Neutrophil (primary cell): ENCODE results near the gene R3HDM1.

Experiments
- H3K27ac ChIP-seq: fragments of 200-600 bp; sonication (generic); 2 replicates; pipeline ENCODE4 v1.5.1; 2016; ENCODE audit warnings: mild to moderate bottlenecking, moderate library complexity
- H3K27me3 ChIP-seq: fragments of 200-600 bp; sonication (generic); 2 replicates; pipeline ENCODE4 v1.6.0; 2016; ENCODE audit warnings: mild to moderate bottlenecking
- H3K36me3 ChIP-seq: fragments of 200-600 bp; sonication (generic); 2 replicates; pipeline ENCODE4 v1.5.1; 2017
- H3K4me1 ChIP-seq, 2 experiments: fragments of 200-600 bp in 1 of 2; sonication (generic) in 1 of 2; 1 replicate in 1 of 2; 2 replicates in 1 of 2; pipeline versions ENCODE4 v1.5.1 to v1.6.1; 2013 to 2016; ENCODE audit warnings: low read depth in 1 of 2, low read length in 1 of 2, mild to moderate bottlenecking in 1 of 2, moderate library complexity in 1 of 2; ENCODE audit not compliant: control insufficient read depth in 1 of 2, insufficient read depth in 1 of 2
- H3K4me3 ChIP-seq, 2 experiments: fragments of 200-600 bp in 1 of 2; sonication (generic) in 1 of 2; 1 replicate in 1 of 2; 2 replicates in 1 of 2; pipeline ENCODE4 v1.5.1; 2013 to 2016; ENCODE audit warnings: low read depth in 1 of 2, low read length in 1 of 2, mild to moderate bottlenecking in 1 of 2, moderate library complexity in 1 of 2
- H3K9me3 ChIP-seq: fragments of 200-600 bp; sonication (generic); 2 replicates; pipeline ENCODE4 v1.5.1; 2016
- TF ChIP-seq, protein P1 (sequence below): fragments of 200-600 bp; sonication (generic); IDR thresholded peaks from 2 replicates; pipeline ENCODE4 v1.5.1; 2016; ENCODE audit warnings: antibody characterized with exemption

The R3HDM1 gene

DNA sequence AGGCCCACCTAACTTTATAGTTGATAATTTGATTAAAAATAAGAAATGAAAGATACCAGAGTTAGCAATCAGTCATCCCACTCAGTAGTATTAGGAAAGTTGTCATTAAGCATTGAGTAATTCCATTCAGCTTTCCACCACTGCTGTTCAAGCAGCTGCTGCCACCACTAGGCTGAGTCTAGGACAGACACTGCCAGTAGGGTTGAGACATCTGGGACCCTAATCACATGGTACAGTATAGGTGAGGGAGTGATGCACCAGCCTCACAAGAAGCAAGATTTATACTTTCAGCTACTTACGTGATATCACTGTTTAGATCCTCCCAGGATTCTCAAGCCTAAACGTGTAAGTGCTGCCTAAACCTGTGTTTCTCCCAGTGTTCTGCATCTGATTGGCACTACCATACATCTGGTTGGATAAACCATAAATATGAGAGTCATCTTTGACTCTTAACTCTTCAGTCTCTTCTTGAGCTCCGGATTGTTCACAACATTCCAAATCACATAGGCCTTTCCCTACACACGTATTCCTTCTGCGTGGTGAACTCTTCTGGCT is 213.6 kb downstream of the R3HDM1 start:
- H3K36me3 ChIP-seq, result peaks cover 12% of the 10 kb centered on the region
- peaks cover 35 to 41% of the 10 kb centered on the region in 2 experiments for H3K4me1 ChIP-seq
- peak overlapping the region; percentile 25 for H3K27ac ChIP-seq
- H3K9me3 ChIP-seq, result no peaks in the 10 kb centered on the region
- H3K4me3 ChIP-seq, result no peak overlapping the region
- TF ChIP-seq, protein P1, sequence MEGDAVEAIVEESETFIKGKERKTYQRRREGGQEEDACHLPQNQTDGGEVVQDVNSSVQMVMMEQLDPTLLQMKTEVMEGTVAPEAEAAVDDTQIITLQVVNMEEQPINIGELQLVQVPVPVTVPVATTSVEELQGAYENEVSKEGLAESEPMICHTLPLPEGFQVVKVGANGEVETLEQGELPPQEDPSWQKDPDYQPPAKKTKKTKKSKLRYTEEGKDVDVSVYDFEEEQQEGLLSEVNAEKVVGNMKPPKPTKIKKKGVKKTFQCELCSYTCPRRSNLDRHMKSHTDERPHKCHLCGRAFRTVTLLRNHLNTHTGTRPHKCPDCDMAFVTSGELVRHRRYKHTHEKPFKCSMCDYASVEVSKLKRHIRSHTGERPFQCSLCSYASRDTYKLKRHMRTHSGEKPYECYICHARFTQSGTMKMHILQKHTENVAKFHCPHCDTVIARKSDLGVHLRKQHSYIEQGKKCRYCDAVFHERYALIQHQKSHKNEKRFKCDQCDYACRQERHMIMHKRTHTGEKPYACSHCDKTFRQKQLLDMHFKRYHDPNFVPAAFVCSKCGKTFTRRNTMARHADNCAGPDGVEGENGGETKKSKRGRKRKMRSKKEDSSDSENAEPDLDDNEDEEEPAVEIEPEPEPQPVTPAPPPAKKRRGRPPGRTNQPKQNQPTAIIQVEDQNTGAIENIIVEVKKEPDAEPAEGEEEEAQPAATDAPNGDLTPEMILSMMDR, result no peak
- H3K27me3 ChIP-seq, result no peaks in the 10 kb centered on the region

DNA sequence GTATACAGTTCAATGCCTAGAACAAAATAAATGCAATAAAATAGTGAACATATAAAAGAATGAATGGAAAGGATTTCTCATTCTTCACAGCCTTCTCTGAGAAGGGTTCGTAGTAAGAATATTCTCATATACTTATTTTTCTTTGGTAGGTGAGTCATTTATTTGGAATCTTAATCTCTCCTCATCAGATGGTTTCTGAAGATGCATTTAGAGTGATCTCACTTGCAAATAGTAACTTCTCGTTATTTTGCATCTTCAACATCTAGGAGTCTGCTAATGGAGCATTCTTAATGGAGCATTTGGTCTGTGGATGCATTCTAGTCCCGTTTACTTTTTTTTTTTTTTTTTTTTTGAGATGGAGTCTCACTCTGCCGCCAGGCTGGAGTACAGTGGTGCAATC is 214.3 kb downstream of the R3HDM1 start:
- H3K4me3 ChIP-seq, result no peak overlapping the region
- peaks cover 35 to 41% of the 10 kb centered on the region in 2 experiments for H3K4me1 ChIP-seq
- peak overlapping the region; percentile 25 for H3K27ac ChIP-seq

DNA sequence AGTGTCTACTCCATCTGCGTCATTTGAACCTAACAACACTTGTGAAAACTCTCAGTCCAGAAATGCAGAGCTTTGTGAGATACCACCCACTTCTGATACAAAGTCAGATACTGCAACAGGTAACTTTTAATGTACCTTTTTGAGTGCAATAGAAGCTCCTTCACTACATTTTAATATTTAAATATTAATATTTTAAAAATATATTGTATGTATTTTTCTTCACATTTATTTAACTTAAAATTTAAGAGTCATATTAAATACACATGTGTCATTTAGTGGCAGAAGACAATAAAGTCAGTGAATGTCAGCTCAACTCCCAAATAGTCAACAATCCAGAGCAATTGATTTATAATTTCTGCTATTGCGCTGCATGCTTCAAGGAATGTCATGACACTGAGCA is 224.3 kb downstream of the R3HDM1 start:
- Histone ChIP-seq H3K27me3 (no peaks in the 10 kb centered on the region), H3K4me3 (no peak overlapping the region), H3K36me3 (peaks cover 88% of the 10 kb centered on the region), H3K27ac (no peak overlapping the region), H3K4me1 (no peaks in the 10 kb centered on the region), H3K9me3 (no peaks in the 10 kb centered on the region)
- TF ChIP-seq, protein P1, result no peak

More for the DNA sequence above, 214.3 kb downstream of the R3HDM1 start:
- H3K9me3 ChIP-seq, result no peaks in the 10 kb centered on the region
- H3K27me3 ChIP-seq, result no peaks in the 10 kb centered on the region
- peaks cover 18% of the 10 kb centered on the region for H3K36me3 ChIP-seq
- TF ChIP-seq, protein P1, result no peak

DNA sequence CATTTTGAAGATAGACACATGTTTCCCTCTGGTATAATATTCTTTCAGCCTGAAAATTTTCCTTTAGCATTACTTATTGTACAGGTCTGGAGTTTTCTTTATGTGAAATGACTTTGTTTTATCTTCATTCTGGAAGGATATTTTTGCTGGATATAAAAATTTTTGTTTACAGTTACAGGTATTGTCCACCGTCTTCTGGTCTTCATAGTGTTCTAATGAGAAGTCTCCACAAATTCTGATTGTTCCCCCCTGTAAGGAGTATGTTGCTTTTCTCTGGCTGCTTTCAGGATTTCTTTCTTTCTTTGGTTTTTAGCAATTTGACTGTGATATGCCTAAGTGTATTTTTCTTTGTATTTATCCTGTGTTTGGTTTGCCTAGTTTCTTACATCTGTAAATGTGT is 225.4 kb downstream of the R3HDM1 start:
- Histone ChIP-seq H3K9me3 (no peaks in the 10 kb centered on the region), H3K27me3 (no peaks in the 10 kb centered on the region), H3K4me3 (no peak overlapping the region), H3K36me3 (peaks cover 93% of the 10 kb centered on the region), H3K27ac (no peak overlapping the region), H3K4me1 (no peaks in the 10 kb centered on the region)
- TF ChIP-seq, protein P1, result no peak

DNA sequence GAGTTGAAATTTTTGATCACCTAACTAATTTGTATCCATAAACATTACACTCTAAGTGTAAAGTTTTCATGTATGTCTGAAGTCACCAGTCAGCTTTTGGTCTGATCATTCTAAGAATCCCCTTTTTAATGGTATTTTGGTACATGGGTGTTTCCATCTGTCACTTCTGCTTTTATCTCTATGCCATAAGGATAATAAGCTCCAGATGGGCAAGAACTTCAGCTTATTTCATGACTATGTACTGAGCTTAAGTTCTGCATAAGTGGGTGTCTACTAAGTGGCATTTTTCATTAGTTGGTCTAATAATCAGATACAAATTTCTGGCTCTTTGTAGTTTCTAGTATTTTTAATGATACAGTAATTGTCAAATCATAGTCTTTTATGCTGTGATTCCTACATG is 230.7 kb downstream of the R3HDM1 start:
- TF ChIP-seq, protein P1, result no peak

More for the DNA sequence above, 230.7 kb downstream of the R3HDM1 start:
- Histone ChIP-seq H3K9me3 (no peaks in the 10 kb centered on the region), H3K4me1 (no peaks in the 10 kb centered on the region), H3K4me3 (no peak overlapping the region), H3K36me3 (peaks cover 95% of the 10 kb centered on the region), H3K27ac (no peak overlapping the region), H3K27me3 (no peaks in the 10 kb centered on the region)
